ENCODE results near the gene LBR. TPM values are rescaled to one million over a fixed set of nuclear protein-coding genes. Genes with fewer than 3 reads are reported as not detected.

LBR gene
- total and polyA plus RNA-seq, 5 donors from 2014 or later = 123 to 175 (median 140) TPM

GRCh38 chr1:225412803-225413351 lies 15.0 kb downstream of the LBR start:
- no peak overlapping the region for H3K27ac ChIP-seq (ENCODE audit: insufficient read depth, low read length, poor library complexity, severe bottlenecking)
- no peak overlapping the region for H3K4me3 ChIP-seq (ENCODE audit: low read depth, low read length)
- H3K36me3 Mint-ChIP-seq = peaks cover 61% of the 10 kb centered on the region
- no peaks in the 10 kb centered on the region for H3K27me3 Mint-ChIP-seq
- no peaks in the 10 kb centered on the region for H3K9me3 ChIP-seq (ENCODE audit: control insufficient read depth in 2 of 2, low read length in 2 of 2)
- no peaks in the 10 kb centered on the region for H3K4me1 ChIP-seq (ENCODE audit: control insufficient read depth, insufficient read depth, low read length, poor library complexity, severe bottlenecking)
- H3K4me1 Mint-ChIP-seq = peaks cover 12 to 33% (median 25%) of the 10 kb centered on the region in 4 donors
- H3K27ac Mint-ChIP-seq = peak overlapping the region in 1 of 3 donors; percentile 26
- H3K36me3 ChIP-seq (ENCODE audit: control insufficient read depth, insufficient read depth, low read length) = peaks cover 92% of the 10 kb centered on the region
- ATAC-seq (ENCODE audit: low read depth in 2 of 2) = no peak
- no peak for DNase-seq
- no peaks in the 10 kb centered on the region for H3K27me3 ChIP-seq (ENCODE audit: control insufficient read depth, insufficient read depth, low read length)
- H3K9me3 Mint-ChIP-seq = peaks cover 0 to 1% (median 0%) of the 10 kb centered on the region in 7 donors
- H3K4me3 Mint-ChIP-seq = no peak overlapping the region

- H3K4me3 Mint-ChIP-seq = no peak overlapping the region
- no peaks in the 10 kb centered on the region for H3K27me3 Mint-ChIP-seq
- H3K27me3 ChIP-seq (ENCODE audit: control insufficient read depth, insufficient read depth, low read length) = no peaks in the 10 kb centered on the region
- peaks cover 9 to 30% (median 21%) of the 10 kb centered on the region in 4 donors for H3K4me1 Mint-ChIP-seq
- peaks cover 91% of the 10 kb centered on the region for H3K36me3 ChIP-seq (ENCODE audit: control insufficient read depth, insufficient read depth, low read length)
- no peaks in the 10 kb centered on the region for H3K9me3 ChIP-seq (ENCODE audit: control insufficient read depth in 2 of 2, low read length in 2 of 2)
- no peak overlapping the region for H3K27ac Mint-ChIP-seq
- DNase-seq (no peak), ATAC-seq (ENCODE audit: low read depth in 2 of 2) (no peak)
- no peak overlapping the region for H3K27ac ChIP-seq (ENCODE audit: insufficient read depth, low read length, poor library complexity, severe bottlenecking)
- H3K36me3 Mint-ChIP-seq = peaks cover 61% of the 10 kb centered on the region
- no peaks in the 10 kb centered on the region for H3K4me1 ChIP-seq (ENCODE audit: control insufficient read depth, insufficient read depth, low read length, poor library complexity, severe bottlenecking)
- peaks cover 0 to 1% (median 0%) of the 10 kb centered on the region in 7 donors for H3K9me3 Mint-ChIP-seq
- H3K4me3 ChIP-seq (ENCODE audit: low read depth, low read length) = no peak overlapping the region
These were observed 15.5 kb downstream of the LBR start for GRCh38 chr1:225412321-225412720.

DNA sequence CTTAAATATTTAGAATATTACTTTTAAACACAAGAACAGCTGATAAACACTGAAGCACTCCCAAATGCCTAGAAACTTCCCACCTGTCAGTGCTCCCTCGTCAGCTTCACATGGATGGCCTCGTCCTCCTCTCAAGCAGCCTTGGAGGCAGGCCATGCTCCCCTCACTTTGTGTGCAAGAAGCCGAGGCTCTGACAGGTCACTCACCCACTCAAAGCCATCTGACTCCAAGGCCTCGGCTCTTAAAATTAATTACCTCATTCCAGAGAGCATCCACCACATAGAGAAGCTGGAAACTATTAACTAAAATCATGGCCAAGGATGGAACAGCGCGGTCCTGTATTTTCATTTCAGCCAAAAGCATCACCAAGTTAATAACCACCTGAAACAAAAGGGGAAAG lies 17.8 kb downstream of the LBR start:
- no peaks in the 10 kb centered on the region for H3K4me1 ChIP-seq (ENCODE audit: control insufficient read depth, insufficient read depth, low read length, poor library complexity, severe bottlenecking)
- H3K36me3 ChIP-seq (ENCODE audit: control insufficient read depth, insufficient read depth, low read length) = peaks cover 89% of the 10 kb centered on the region
- no peaks in the 10 kb centered on the region for H3K27me3 ChIP-seq (ENCODE audit: control insufficient read depth, insufficient read depth, low read length)
- H3K27ac ChIP-seq (ENCODE audit: insufficient read depth, low read length, poor library complexity, severe bottlenecking) = no peak overlapping the region
- no peaks in the 10 kb centered on the region for H3K27me3 Mint-ChIP-seq
- H3K9me3 Mint-ChIP-seq = peaks cover 0 to 1% (median 0%) of the 10 kb centered on the region in 7 donors
- no peaks in the 10 kb centered on the region for H3K9me3 ChIP-seq (ENCODE audit: control insufficient read depth in 2 of 2, low read length in 2 of 2)
- H3K36me3 Mint-ChIP-seq = peaks cover 63% of the 10 kb centered on the region
- no peak overlapping the region for H3K4me3 Mint-ChIP-seq
- DNase-seq (no peak), ATAC-seq (ENCODE audit: low read depth in 2 of 2) (no peak)
- peak overlapping the region in 1 of 3 donors; percentile 83 for H3K27ac Mint-ChIP-seq
- no peak overlapping the region for H3K4me3 ChIP-seq (ENCODE audit: low read depth, low read length)
- H3K4me1 Mint-ChIP-seq = peaks cover under 1 to 25% (median 14%) of the 10 kb centered on the region in 4 donors

- Histone ChIP-seq H3K4me3 (ENCODE audit: low read depth, low read length) (no peak overlapping the region), H3K36me3 (ENCODE audit: control insufficient read depth, insufficient read depth, low read length) (peaks cover 89% of the 10 kb centered on the region), H3K9me3 (ENCODE audit: control insufficient read depth in 2 of 2, low read length in 2 of 2) (no peaks in the 10 kb centered on the region), H3K27me3 (ENCODE audit: control insufficient read depth, insufficient read depth, low read length) (no peaks in the 10 kb centered on the region), H3K4me1 (ENCODE audit: control insufficient read depth, insufficient read depth, low read length, poor library complexity, severe bottlenecking) (no peaks in the 10 kb centered on the region), H3K27ac (ENCODE audit: insufficient read depth, low read length, poor library complexity, severe bottlenecking) (no peak overlapping the region)
- no peaks in the 10 kb centered on the region for H3K27me3 Mint-ChIP-seq
- H3K27ac Mint-ChIP-seq = peak overlapping the region in 1 of 3 donors; percentile 83
- H3K36me3 Mint-ChIP-seq = peaks cover 63% of the 10 kb centered on the region
- ATAC-seq (ENCODE audit: low read depth in 2 of 2) (no peak), DNase-seq (no peak)
- no peak overlapping the region for H3K4me3 Mint-ChIP-seq
- no peaks in the 10 kb centered on the region for H3K9me3 Mint-ChIP-seq
- peaks cover 0 to 20% (median 10%) of the 10 kb centered on the region in 4 donors for H3K4me1 Mint-ChIP-seq
These were observed 18.8 kb downstream of the LBR start for GRCh38 chr1:225409051-225409450.

- Histone ChIP-seq H3K4me3 (ENCODE audit: low read depth, low read length) (no peak overlapping the region), H3K4me1 (ENCODE audit: control insufficient read depth, insufficient read depth, low read length, poor library complexity, severe bottlenecking) (no peaks in the 10 kb centered on the region), H3K27ac (ENCODE audit: insufficient read depth, low read length, poor library complexity, severe bottlenecking) (no peak overlapping the region), H3K9me3 (ENCODE audit: control insufficient read depth in 2 of 2, low read length in 2 of 2) (no peaks in the 10 kb centered on the region), H3K36me3 (ENCODE audit: control insufficient read depth, insufficient read depth, low read length) (peaks cover 89% of the 10 kb centered on the region), H3K27me3 (ENCODE audit: control insufficient read depth, insufficient read depth, low read length) (no peaks in the 10 kb centered on the region)
- Mint-ChIP-seq H3K27me3 (no peaks in the 10 kb centered on the region), H3K36me3 (peaks cover 71% of the 10 kb centered on the region), H3K4me3 (no peak overlapping the region), H3K27ac (peak overlapping the region in 2 of 3 donors; percentile 63 to 83), H3K4me1 (peaks cover 0 to 19% (median 10%) of the 10 kb centered on the region in 4 donors), H3K9me3 (no peaks in the 10 kb centered on the region)
- ATAC-seq (ENCODE audit: low read depth in 2 of 2) (no peak), DNase-seq (no peak)
These were observed 19.6 kb downstream of the LBR start for GRCh38 chr1:225408249-225408648.

GRCh38 chr1:225407755-225408154 lies 20.1 kb downstream of the LBR start:
- H3K4me3 ChIP-seq (ENCODE audit: low read depth, low read length) = no peak overlapping the region
- ATAC-seq (ENCODE audit: low read depth in 2 of 2) (no peak), DNase-seq (no peak)
- no peak overlapping the region for H3K27ac ChIP-seq (ENCODE audit: insufficient read depth, low read length, poor library complexity, severe bottlenecking)
- H3K4me1 ChIP-seq (ENCODE audit: control insufficient read depth, insufficient read depth, low read length, poor library complexity, severe bottlenecking) = no peaks in the 10 kb centered on the region
- H3K9me3 ChIP-seq (ENCODE audit: control insufficient read depth in 2 of 2, low read length in 2 of 2) = no peaks in the 10 kb centered on the region
- H3K36me3 ChIP-seq (ENCODE audit: control insufficient read depth, insufficient read depth, low read length) = peaks cover 89% of the 10 kb centered on the region
- H3K36me3 Mint-ChIP-seq = peaks cover 71% of the 10 kb centered on the region
- H3K27ac Mint-ChIP-seq = peak overlapping the region in 1 of 3 donors; percentile 83
- H3K4me3 Mint-ChIP-seq = no peak overlapping the region
- no peaks in the 10 kb centered on the region for H3K27me3 Mint-ChIP-seq
- peaks cover 0 to 19% (median 9%) of the 10 kb centered on the region in 4 donors for H3K4me1 Mint-ChIP-seq
- no peaks in the 10 kb centered on the region for H3K9me3 Mint-ChIP-seq
- H3K27me3 ChIP-seq (ENCODE audit: control insufficient read depth, insufficient read depth, low read length) = no peaks in the 10 kb centered on the region

- no peak for DNase-seq
- H3K9me3 ChIP-seq (ENCODE audit: control insufficient read depth in 2 of 2, low read length in 2 of 2) = no peaks in the 10 kb centered on the region
- H3K4me3 ChIP-seq (ENCODE audit: low read depth, low read length) = no peak overlapping the region
- H3K36me3 ChIP-seq (ENCODE audit: control insufficient read depth, insufficient read depth, low read length) = peaks cover 90% of the 10 kb centered on the region
- Mint-ChIP-seq H3K27me3 (no peaks in the 10 kb centered on the region), H3K9me3 (no peaks in the 10 kb centered on the region), H3K4me3 (no peak overlapping the region), H3K36me3 (peaks cover 65% of the 10 kb centered on the region), H3K27ac (peak overlapping the region in 2 of 3 donors; percentile 11 to 69), H3K4me1 (peaks cover 0 to 19% (median 8%) of the 10 kb centered on the region in 4 donors)
- H3K27ac ChIP-seq (ENCODE audit: insufficient read depth, low read length, poor library complexity, severe bottlenecking) = no peak overlapping the region
- no peaks in the 10 kb centered on the region for H3K4me1 ChIP-seq (ENCODE audit: control insufficient read depth, insufficient read depth, low read length, poor library complexity, severe bottlenecking)
- no peaks in the 10 kb centered on the region for H3K27me3 ChIP-seq (ENCODE audit: control insufficient read depth, insufficient read depth, low read length)
- ATAC-seq (ENCODE audit: low read depth in 2 of 2) = no peak
These were observed 20.7 kb downstream of the LBR start for GRCh38 chr1:225406976-225407725.

All from CD4-positive, CD25-positive, alpha-beta regulatory T cell (primary cell).